Ishikawa (cell line): Measurements from ENCODE around the gene CD164L2.

Experiments used
- CEBPB ChIP-seq: IDR thresholded peaks from 2 replicates; pipeline ENCODE4 v1.6.1; 2012
- CREB1 ChIP-seq: IDR thresholded peaks from 2 replicates; pipeline ENCODE4 v1.6.1; 2012; ENCODE audit warnings: low read depth
- EGR1 ChIP-seq: IDR thresholded peaks from 2 replicates; pipeline ENCODE4 v1.6.1; 2012
- FOXM1 ChIP-seq: IDR thresholded peaks from 2 replicates; pipeline ENCODE4 v1.6.1; 2012; ENCODE audit warnings: low read depth, borderline replicate concordance
- MAX ChIP-seq: IDR thresholded peaks from 2 replicates; pipeline ENCODE4 v1.6.1; 2012
- NFIC ChIP-seq: IDR thresholded peaks from 2 replicates; pipeline ENCODE4 v1.6.1; 2012
- TAF1 ChIP-seq: IDR thresholded peaks from 2 replicates; pipeline ENCODE4 v1.6.1; 2012; ENCODE audit warnings: low read depth, mild to moderate bottlenecking
- TCF12 ChIP-seq: IDR thresholded peaks from 2 replicates; pipeline ENCODE4 v1.6.1; 2012; ENCODE audit warnings: low read depth
- TEAD4 ChIP-seq: IDR thresholded peaks from 2 replicates; pipeline ENCODE4 v1.6.1; 2012
- USF1 ChIP-seq: IDR thresholded peaks from 2 replicates; pipeline ENCODE4 v1.6.1; 2012

- no peak for TF ChIP-seq TAF1
- no peak for TF ChIP-seq MAX
- TF ChIP-seq TCF12: no peak
- no peak for TF ChIP-seq CREB1
- no peak for TF ChIP-seq USF1
- TF ChIP-seq TEAD4: no peak
- TF ChIP-seq FOXM1: no peak
- TF ChIP-seq CEBPB: no peak
- TF ChIP-seq EGR1: no peak
- TF ChIP-seq NFIC: no peak
Measured at GRCh38 chr1:27350663-27351540, 32.2 kb downstream of the CD164L2 start.
